GM15510 (cell line): ENCODE data around the gene FAM13B.
A peak's percentile ranks its signal among the peaks of the same experiment; 100 is the strongest.

Experiments used
- POLR2A ChIP-seq: IDR thresholded peaks from 3 replicates; pipeline ENCODE4 v1.6.1; 2011; ENCODE audit warnings: borderline replicate concordance; ENCODE audit not compliant: insufficient read length; ENCODE audit errors: extremely low read depth

FAM13B gene

DNA sequence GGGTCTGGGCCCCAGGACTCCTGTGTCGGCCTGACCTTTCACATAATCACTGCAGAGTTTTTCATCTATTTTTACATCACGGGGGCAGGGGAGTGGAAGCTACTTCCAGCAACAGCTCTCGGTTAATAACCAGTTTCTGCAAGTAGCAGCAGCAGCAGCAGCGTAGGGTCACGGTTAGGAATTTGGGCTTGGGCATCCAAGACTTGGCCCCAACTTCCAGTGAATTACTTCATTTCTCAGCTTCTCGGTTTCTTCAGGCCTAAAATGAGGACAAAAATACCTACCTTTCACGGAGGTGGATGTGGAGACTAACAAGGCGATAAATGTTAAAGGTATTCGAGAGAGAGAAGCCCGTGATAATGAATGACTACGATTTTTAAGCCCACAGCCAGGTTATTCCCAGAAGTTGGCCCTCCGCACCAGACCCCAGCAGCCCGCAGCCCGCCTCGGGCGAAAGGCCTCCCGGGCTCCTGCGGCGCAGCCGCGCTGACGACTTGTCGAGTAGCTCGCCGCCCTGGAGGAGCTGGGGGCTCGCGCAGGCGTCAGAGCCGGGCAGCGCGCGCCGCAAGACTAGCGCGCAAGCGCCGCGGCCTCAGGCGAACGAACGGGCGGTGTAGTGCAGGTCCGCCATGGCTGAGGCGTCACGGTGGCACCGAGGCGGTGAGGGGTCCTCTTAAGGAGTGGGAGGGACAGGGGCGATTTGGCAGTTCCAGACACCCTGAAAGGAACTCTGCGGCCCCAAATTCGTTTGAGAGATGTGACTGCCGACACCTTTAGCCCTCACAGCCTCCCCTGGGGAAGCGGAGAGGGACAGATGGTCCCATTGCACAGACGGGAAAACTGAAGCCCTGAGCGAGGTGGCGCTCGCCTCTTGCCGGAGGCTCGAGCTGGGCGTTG is 143.8 kb downstream of the FAM13B start, which contains the start of gene PKD2L2:
Gene PKD2L2, plus strand, starts transcription at position 595 of the 897 bp plus-strand sequence. Its CDS starts 35 bp downstream, at position 630.
- peak; percentile 95 for TF ChIP-seq POLR2A

DNA sequence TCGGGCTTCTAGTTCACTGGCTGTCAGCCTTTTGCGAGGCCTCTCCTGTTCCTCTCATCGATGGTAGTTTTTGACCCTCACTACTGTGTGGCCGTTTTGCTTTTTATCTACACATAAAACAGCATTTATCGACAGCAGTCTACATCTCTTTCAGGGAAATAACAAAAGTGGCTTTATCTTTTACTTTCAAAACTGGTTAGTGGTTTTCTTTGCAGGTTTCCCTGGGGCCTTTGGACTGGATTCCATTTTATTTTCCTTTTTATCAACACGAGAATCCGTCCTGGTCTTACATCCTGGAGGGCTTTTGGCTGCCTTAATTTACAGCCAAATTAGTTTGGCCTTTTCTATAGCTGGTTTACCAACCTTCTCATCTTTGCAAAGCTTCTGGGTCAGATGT is 144.4 kb downstream of the FAM13B start:
- no peak for TF ChIP-seq POLR2A
